Stimulated activated CD4-positive, alpha-beta T cell treated with anti-CD3 and anti-CD28 coated beads, TNF-alpha, amount 100 ng/mL, for 24 hours (primary cell): ENCODE measurements around the gene SPRED2.

Experiments used
- DNase-seq, 3 experiments: peaks; one replicate each; pipeline ENCODE4 v3.0.0-alpha.2; 2020; ENCODE audit warnings: low read depth in 3 of 3

Gene SPRED2

GRCh38 chr2:65277791-65278483, 154.5 kb downstream of the SPRED2 start:
- DNase-seq, result no peak

GRCh38 chr2:65277118-65277517, 155.3 kb downstream of the SPRED2 start:
- DNase-seq, result no peak

- DNase-seq, result no peak
These were observed 155.8 kb downstream of the SPRED2 start for GRCh38 chr2:65276609-65277008.

- DNase-seq, result no peak
These were observed 157.1 kb downstream of the SPRED2 start for GRCh38 chr2:65275141-65275915.

GRCh38 chr2:65273344-65273743, 159.1 kb downstream of the SPRED2 start:
- DNase-seq, result no peak

- no peak for DNase-seq
These were observed 163.4 kb downstream of the SPRED2 start for GRCh38 chr2:65268957-65269356.

GRCh38 chr2:65267008-65267407, 165.4 kb downstream of the SPRED2 start:
- DNase-seq, result no peak

GRCh38 chr2:65265671-65266045, 166.7 kb downstream of the SPRED2 start:
- no peak for DNase-seq

- no peak for DNase-seq
These were observed 167.4 kb downstream of the SPRED2 start for GRCh38 chr2:65264821-65265670.

- DNase-seq, result no peak
These were observed 168.4 kb downstream of the SPRED2 start for GRCh38 chr2:65263986-65264385.

GRCh38 chr2:65263262-65263661, 169.1 kb downstream of the SPRED2 start:
- no peak for DNase-seq

- DNase-seq, result no peak
These were observed 170.7 kb downstream of the SPRED2 start for GRCh38 chr2:65261676-65262075.
